Stimulated activated naive CD8-positive, alpha-beta T cell treated with anti-CD3 and anti-CD28 coated beads, Interleukin-15, Interleukin-2, amounts not matched to agents 100 ng/mL and 50 ng/mL, for 24 hours (primary cell): ENCODE data around the gene PDIK1L.
A peak's percentile ranks its signal among the peaks of the same experiment; 100 is the strongest.
"Not testable (repeated sequence)": the region's sequence is repeated elsewhere in the genome, so short reads cannot be mapped to it uniquely, and the experiment has no call there.

ENCODE experiments used
- H3K27ac Mint-ChIP-seq: one replicate; pipeline ENCODE4 v1.8.0; 2021; ENCODE audit warnings: mild to moderate bottlenecking, mixed read lengths
- H3K27me3 Mint-ChIP-seq: one replicate; pipeline ENCODE4 v1.8.0; 2021; ENCODE audit warnings: mixed read lengths
- H3K36me3 Mint-ChIP-seq: one replicate; pipeline ENCODE4 v1.8.0; 2021; ENCODE audit warnings: low read depth, mixed read lengths
- H3K4me1 Mint-ChIP-seq: one replicate; pipeline ENCODE4 v1.8.0; 2021; ENCODE audit warnings: low read depth, mixed read lengths
- H3K4me3 Mint-ChIP-seq: one replicate; pipeline ENCODE4 v1.8.0; 2021; ENCODE audit warnings: mild to moderate bottlenecking, mixed read lengths
- H3K9me3 Mint-ChIP-seq: one replicate; pipeline ENCODE4 v1.8.0; 2021; ENCODE audit warnings: mixed read lengths

Gene PDIK1L

GRCh38 chr1:26099780-26100179, 11.8 kb upstream of the PDIK1L start:
- no peaks in the 10 kb centered on the region for H3K27me3 Mint-ChIP-seq
- no peak overlapping the region for H3K4me3 Mint-ChIP-seq
- H3K9me3 Mint-ChIP-seq: no peaks in the 10 kb centered on the region
- H3K4me1 Mint-ChIP-seq: no peaks in the 10 kb centered on the region
- H3K27ac Mint-ChIP-seq: no peak overlapping the region
- H3K36me3 Mint-ChIP-seq: no peaks in the 10 kb centered on the region

GRCh38 chr1:26100204-26100603, 11.4 kb upstream of the PDIK1L start:
- H3K27me3 Mint-ChIP-seq, H3K9me3 Mint-ChIP-seq, H3K36me3 Mint-ChIP-seq, H3K4me1 Mint-ChIP-seq, H3K4me3 Mint-ChIP-seq, H3K27ac Mint-ChIP-seq: not testable (repeated sequence)

GRCh38 chr1:26102119-26102518, 9.5 kb upstream of the PDIK1L start:
- no peak overlapping the region for H3K4me3 Mint-ChIP-seq
- no peaks in the 10 kb centered on the region for H3K36me3 Mint-ChIP-seq
- H3K4me1 Mint-ChIP-seq: no peaks in the 10 kb centered on the region
- H3K9me3 Mint-ChIP-seq: no peaks in the 10 kb centered on the region
- no peak overlapping the region for H3K27ac Mint-ChIP-seq
- no peaks in the 10 kb centered on the region for H3K27me3 Mint-ChIP-seq

- H3K36me3 Mint-ChIP-seq: no peaks in the 10 kb centered on the region
- H3K9me3 Mint-ChIP-seq: no peaks in the 10 kb centered on the region
- H3K27ac Mint-ChIP-seq: no peak overlapping the region
- no peaks in the 10 kb centered on the region for H3K4me1 Mint-ChIP-seq
- H3K27me3 Mint-ChIP-seq: no peaks in the 10 kb centered on the region
- no peak overlapping the region for H3K4me3 Mint-ChIP-seq
Measured at GRCh38 chr1:26102526-26102925, 9.1 kb upstream of the PDIK1L start.

GRCh38 chr1:26105226-26105548, 6.4 kb upstream of the PDIK1L start:
- H3K4me3 Mint-ChIP-seq, H3K9me3 Mint-ChIP-seq, H3K27ac Mint-ChIP-seq, H3K27me3 Mint-ChIP-seq, H3K36me3 Mint-ChIP-seq, H3K4me1 Mint-ChIP-seq: not testable (repeated sequence)

GRCh38 chr1:26109229-26110164, 2.1 kb upstream of the PDIK1L start:
- Mint-ChIP-seq H3K4me1 (peaks cover 27% of the 10 kb centered on the region), H3K27ac (no peak overlapping the region), H3K36me3 (peaks cover 5% of the 10 kb centered on the region), H3K27me3 (no peaks in the 10 kb centered on the region), H3K9me3 (no peaks in the 10 kb centered on the region), H3K4me3 (peak overlapping the region; percentile 97)

- H3K27me3 Mint-ChIP-seq: no peaks in the 10 kb centered on the region
- no peaks in the 10 kb centered on the region for H3K9me3 Mint-ChIP-seq
- H3K4me1 Mint-ChIP-seq: peaks cover 29% of the 10 kb centered on the region
- H3K27ac Mint-ChIP-seq: peak overlapping the region; percentile 62
- H3K4me3 Mint-ChIP-seq: peak overlapping the region; percentile 97
- H3K36me3 Mint-ChIP-seq: peaks cover 12% of the 10 kb centered on the region
Measured at GRCh38 chr1:26110731-26111529, 694 bp upstream of the PDIK1L start.

GRCh38 chr1:26112407-26112775, 767 bp downstream of the PDIK1L start:
- H3K27me3 Mint-ChIP-seq: no peaks in the 10 kb centered on the region
- peaks cover 29% of the 10 kb centered on the region for H3K4me1 Mint-ChIP-seq
- no peaks in the 10 kb centered on the region for H3K9me3 Mint-ChIP-seq
- peak overlapping the region; percentile 97 for H3K4me3 Mint-ChIP-seq
- H3K36me3 Mint-ChIP-seq: peaks cover 12% of the 10 kb centered on the region
- H3K27ac Mint-ChIP-seq: peak overlapping the region; percentile 90

GRCh38 chr1:26114165-26114927, 2.7 kb downstream of the PDIK1L start:
- H3K27ac Mint-ChIP-seq: no peak overlapping the region
- peaks cover 34% of the 10 kb centered on the region for H3K4me1 Mint-ChIP-seq
- H3K27me3 Mint-ChIP-seq: no peaks in the 10 kb centered on the region
- no peak overlapping the region for H3K4me3 Mint-ChIP-seq
- peaks cover 26% of the 10 kb centered on the region for H3K36me3 Mint-ChIP-seq
- H3K9me3 Mint-ChIP-seq: no peaks in the 10 kb centered on the region

- H3K27ac Mint-ChIP-seq: peak overlapping the region; percentile 58
- peaks cover 51% of the 10 kb centered on the region for H3K4me1 Mint-ChIP-seq
Measured at GRCh38 chr1:26119892-26120608, 8.4 kb downstream of the PDIK1L start.

GRCh38 chr1:26121854-26122773, 10.5 kb downstream of the PDIK1L start:
- H3K4me1 Mint-ChIP-seq: peaks cover 68% of the 10 kb centered on the region
- peak overlapping the region; percentile 38 for H3K27ac Mint-ChIP-seq
- H3K27me3 Mint-ChIP-seq: no peaks in the 10 kb centered on the region
- H3K36me3 Mint-ChIP-seq: peaks cover 46% of the 10 kb centered on the region
- H3K9me3 Mint-ChIP-seq: no peaks in the 10 kb centered on the region
- no peak overlapping the region for H3K4me3 Mint-ChIP-seq

More at GRCh38 chr1:26119892-26120608, 8.4 kb downstream of the PDIK1L start:
- Mint-ChIP-seq H3K4me3 (no peak overlapping the region), H3K27me3 (no peaks in the 10 kb centered on the region), H3K9me3 (no peaks in the 10 kb centered on the region), H3K36me3 (peaks cover 47% of the 10 kb centered on the region)

- peak overlapping the region; percentile 3 for H3K4me3 Mint-ChIP-seq
- H3K4me1 Mint-ChIP-seq: peaks cover 80% of the 10 kb centered on the region
- peak overlapping the region; percentile 13 for H3K27ac Mint-ChIP-seq
- H3K27me3 Mint-ChIP-seq: no peaks in the 10 kb centered on the region
- no peaks in the 10 kb centered on the region for H3K9me3 Mint-ChIP-seq
- H3K36me3 Mint-ChIP-seq: peaks cover 42% of the 10 kb centered on the region
Measured at GRCh38 chr1:26122988-26123973, 11.7 kb downstream of the PDIK1L start.
